K562 (cell line): Measurements from ENCODE around the gene HCN3. TPM values are rescaled to one million over a fixed set of nuclear protein-coding genes. Genes with fewer than 3 reads are reported as not detected.
A peak's percentile ranks its signal among the peaks of the same experiment; 100 is the strongest.

Experiments
- CHD1 ChIP-seq: fragments of 200-600 bp; sonication (generic); IDR thresholded peaks from one replicate; pipeline ENCODE4 v1.6.1; 2012; ENCODE audit warnings: mild to moderate bottlenecking, moderate library complexity, low read length, inconsistent platforms
- EP300 ChIP-seq: IDR thresholded peaks from 2 replicates; pipeline ENCODE4 v1.6.1; 2012; ENCODE audit warnings: low read length, improper control_type of control experiment
- ERF ChIP-seq: fragments of 450-650 bp; formaldehyde crosslinking; IDR thresholded peaks from 2 replicates; pipeline ENCODE4 v1.4.0; 2020; ENCODE audit warnings: mild to moderate bottlenecking, mixed read lengths
- EWSR1 ChIP-seq: fragments of 450-650 bp; IDR thresholded peaks from 2 replicates; pipeline ENCODE4 v1.6.1; 2018; ENCODE audit warnings: borderline replicate concordance, mild to moderate bottlenecking, low read depth, moderate library complexity; ENCODE audit not compliant: partially characterized antibody
- HMGN3 ChIP-seq: IDR thresholded peaks from 2 replicates; pipeline ENCODE4 v1.6.1; 2011; ENCODE audit warnings: borderline replicate concordance, low read depth, mild to moderate bottlenecking, mixed read lengths, low read length; ENCODE audit not compliant: insufficient read length; ENCODE audit errors: extremely low read depth
- NFIC ChIP-seq: fragments of 450-650 bp; IDR thresholded peaks from 2 replicates; pipeline ENCODE4 v1.6.1; 2017; ENCODE audit warnings: mild to moderate bottlenecking, inconsistent platforms
- PTTG1 ChIP-seq: fragments of 450-650 bp; IDR thresholded peaks from 2 replicates; pipeline ENCODE4 v1.6.1; 2016; ENCODE audit warnings: low read depth, mild to moderate bottlenecking, missing genetic modification characterization, missing compliant biosample characterization
- PYGO2 ChIP-seq: fragments of 450-650 bp; IDR thresholded peaks from 2 replicates; pipeline ENCODE4 v1.6.1; 2016; ENCODE audit warnings: mild to moderate bottlenecking, missing genetic modification characterization, moderate library complexity, missing compliant biosample characterization
- RBM22 ChIP-seq: fragments of 200-400 bp; formaldehyde crosslinking; IDR thresholded peaks from 2 replicates; pipeline ENCODE4 v1.6.1; 2018; ENCODE audit warnings: low read length, low read depth; ENCODE audit not compliant: poor library complexity, severe bottlenecking
- RBM39 ChIP-seq: fragments of 200-400 bp; formaldehyde crosslinking; optimal IDR thresholded peaks from 2 replicates; pipeline ENCODE3; 2018; ENCODE audit warnings: low read depth, low read length
- RFX1 ChIP-seq: fragments of 450-650 bp; IDR thresholded peaks from 2 replicates; pipeline ENCODE4 v1.6.1; 2016; ENCODE audit warnings: mild to moderate bottlenecking, moderate library complexity
- SPI1 ChIP-seq: IDR thresholded peaks from 2 replicates; pipeline ENCODE4 v1.6.1; 2011; ENCODE audit warnings: low read depth, low read length, control low read depth, borderline replicate concordance
- SREBF1 ChIP-seq: fragments of 150-350 bp; IDR thresholded peaks from 2 replicates; pipeline ENCODE4 v1.6.1; 2014; ENCODE audit warnings: antibody characterized with exemption, low read depth, low read length, borderline replicate concordance
- THRAP3 ChIP-seq: fragments of 450-650 bp; IDR thresholded peaks from 2 replicates; pipeline ENCODE4 v1.6.1; 2016; ENCODE audit warnings: mild to moderate bottlenecking, inconsistent platforms, borderline replicate concordance
- TRIM24 ChIP-seq, 2 experiments: fragments of 450-650 bp; IDR thresholded peaks; 2 replicates each; pipeline ENCODE4 v1.6.1; 2016
- ZC3H11A ChIP-seq: IDR thresholded peaks from 2 replicates; pipeline ENCODE4 v1.6.1; 2012; ENCODE audit warnings: low read depth, low read length, improper control_type of control experiment
- ZNF133 ChIP-seq: fragments of 250-450 bp; sonication (Bioruptor Pico); IDR thresholded peaks from 2 replicates; pipeline ENCODE4 v1.4.0; 2020; ENCODE audit warnings: mild to moderate bottlenecking
- ZNF174 ChIP-seq: fragments of 250-450 bp; sonication (Bioruptor Pico); IDR thresholded peaks from 2 replicates; pipeline ENCODE4 v1.4.0; 2020; ENCODE audit warnings: mild to moderate bottlenecking
- ZNF431 ChIP-seq: sonication (generic); formaldehyde crosslinking; IDR thresholded peaks from 2 replicates; pipeline ENCODE4 v1.8.0; 2022; ENCODE audit warnings: mild to moderate bottlenecking, missing genetic modification reagents
- ZNF583 ChIP-seq: fragments of 250-450 bp; sonication (Bioruptor Pico); IDR thresholded peaks from 2 replicates; pipeline ENCODE4 v1.4.0; 2020
- ZZZ3 ChIP-seq: fragments of 450-650 bp; IDR thresholded peaks from 2 replicates; pipeline ENCODE4 v1.6.1; 2016; ENCODE audit warnings: antibody characterized with exemption, mild to moderate bottlenecking, moderate library complexity
- polyA plus RNA-seq, 8 experiments: library from polyadenylated mRNA; depleted of rRNA in 4 of 8; stranded (reverse) in 5 of 8; unstranded in 3 of 8; fragments of >200 nt; fragmentation: Nextera tagmentation in 2 of 8; fragmentation: Illumina TruSeq in 1 of 8; extraction: Ambion mirVana in 2 of 8; extraction: Trizol in 1 of 8; gene quantifications; 2 replicates each; pipeline versions ENCODE4 v1.2.1 to v1.2.3, GENCODE V29; 2011 to 2014; ENCODE audit warnings: inconsistent platforms in 1 of 8, missing spikeins in 1 of 8
- total RNA-seq, 7 experiments: library from RNA; depleted of rRNA in 6 of 7; stranded (reverse); fragments of >200 nt in 6 of 7; fragmentation: Illumina TruSeq in 2 of 7; extraction: Trizol in 2 of 7; gene quantifications; 2 replicates each; pipeline versions ENCODE4 v1.2.1 to v1.2.3, GENCODE V29; 2011 to 2021; ENCODE audit warnings: low replicate concordance in 1 of 7
- TF ChIP-seq, protein P1 (sequence below): fragments of 450-650 bp; conservative IDR thresholded peaks from 2 replicates; pipeline ENCODE4 v1.6.1; 2016; ENCODE audit warnings: missing genetic modification characterization, low read depth, mild to moderate bottlenecking, control low read depth, missing compliant biosample characterization
- TF ChIP-seq, protein P2 (sequence below): fragments of 450-650 bp; conservative IDR thresholded peaks from 2 replicates; pipeline ENCODE4 v1.6.1; 2016; ENCODE audit warnings: missing genetic modification characterization, low read depth, mild to moderate bottlenecking, missing compliant biosample characterization, moderate library complexity
- TF ChIP-seq, protein P3 (sequence below): sonication (generic); formaldehyde crosslinking; IDR thresholded peaks from 2 replicates; pipeline ENCODE4 v1.9.0; 2022; ENCODE audit warnings: mild to moderate bottlenecking, missing genetic modification reagents
- TF ChIP-seq, protein P4 (sequence below): fragments of 450-650 bp; formaldehyde crosslinking; IDR thresholded peaks from 2 replicates; pipeline ENCODE4 v1.4.0; 2020; ENCODE audit warnings: mild to moderate bottlenecking, mixed read lengths

HCN3 gene
- total and polyA plus RNA-seq, 9 of the 15 experiments (the other 6 are each of a cell fraction or from before 2014, with no cell fraction given), result 0.91 to 9.7 (median 3.9) TPM

GRCh38 chr1:155324717-155325602, 47.7 kb downstream of the HCN3 start (continued):
- TF ChIP-seq, protein P1, sequence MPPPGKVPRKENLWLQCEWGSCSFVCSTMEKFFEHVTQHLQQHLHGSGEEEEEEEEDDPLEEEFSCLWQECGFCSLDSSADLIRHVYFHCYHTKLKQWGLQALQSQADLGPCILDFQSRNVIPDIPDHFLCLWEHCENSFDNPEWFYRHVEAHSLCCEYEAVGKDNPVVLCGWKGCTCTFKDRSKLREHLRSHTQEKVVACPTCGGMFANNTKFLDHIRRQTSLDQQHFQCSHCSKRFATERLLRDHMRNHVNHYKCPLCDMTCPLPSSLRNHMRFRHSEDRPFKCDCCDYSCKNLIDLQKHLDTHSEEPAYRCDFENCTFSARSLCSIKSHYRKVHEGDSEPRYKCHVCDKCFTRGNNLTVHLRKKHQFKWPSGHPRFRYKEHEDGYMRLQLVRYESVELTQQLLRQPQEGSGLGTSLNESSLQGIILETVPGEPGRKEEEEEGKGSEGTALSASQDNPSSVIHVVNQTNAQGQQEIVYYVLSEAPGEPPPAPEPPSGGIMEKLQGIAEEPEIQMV, result no peak
- TF ChIP-seq RBM22 (peak; percentile 87), NFIC (peak; percentile 13), CHD1 (no peak), THRAP3 (no peak), ZZZ3 (no peak; the same call in 1 of the 2 replicates), PYGO2 (no peak), EWSR1 (no peak), SREBF1 (0 out of 2 replicates have a peak, but pooled peaks have one; percentile 6), RBM39 (no peak), TRIM24 (IDR thresholded peaks at IDR 0.05) (no peak), RFX1 (no peak), ZNF133 (CRISPR knock-in tag) (no peak), EP300 (no peak), ZNF583 (no peak), HMGN3 (peak; percentile 33), ZNF174 (CRISPR knock-in tag) (no peak), ZNF431 (CRISPR knock-in tag) (peak; percentile 67; the same call in 1 of the 2 replicates), SPI1 (no peak), ERF (CRISPR knock-in tag) (no peak), PTTG1 (tag) (no peak), ZC3H11A (no peak)
- TF ChIP-seq, protein P2, sequence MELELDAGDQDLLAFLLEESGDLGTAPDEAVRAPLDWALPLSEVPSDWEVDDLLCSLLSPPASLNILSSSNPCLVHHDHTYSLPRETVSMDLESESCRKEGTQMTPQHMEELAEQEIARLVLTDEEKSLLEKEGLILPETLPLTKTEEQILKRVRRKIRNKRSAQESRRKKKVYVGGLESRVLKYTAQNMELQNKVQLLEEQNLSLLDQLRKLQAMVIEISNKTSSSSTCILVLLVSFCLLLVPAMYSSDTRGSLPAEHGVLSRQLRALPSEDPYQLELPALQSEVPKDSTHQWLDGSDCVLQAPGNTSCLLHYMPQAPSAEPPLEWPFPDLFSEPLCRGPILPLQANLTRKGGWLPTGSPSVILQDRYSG (tag), result no peak
- TF ChIP-seq, protein P3, sequence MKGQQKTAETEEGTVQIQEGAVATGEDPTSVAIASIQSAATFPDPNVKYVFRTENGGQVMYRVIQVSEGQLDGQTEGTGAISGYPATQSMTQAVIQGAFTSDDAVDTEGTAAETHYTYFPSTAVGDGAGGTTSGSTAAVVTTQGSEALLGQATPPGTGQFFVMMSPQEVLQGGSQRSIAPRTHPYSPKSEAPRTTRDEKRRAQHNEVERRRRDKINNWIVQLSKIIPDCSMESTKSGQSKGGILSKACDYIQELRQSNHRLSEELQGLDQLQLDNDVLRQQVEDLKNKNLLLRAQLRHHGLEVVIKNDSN (CRISPR knock-in tag), result no peak
- TF ChIP-seq, protein P4, sequence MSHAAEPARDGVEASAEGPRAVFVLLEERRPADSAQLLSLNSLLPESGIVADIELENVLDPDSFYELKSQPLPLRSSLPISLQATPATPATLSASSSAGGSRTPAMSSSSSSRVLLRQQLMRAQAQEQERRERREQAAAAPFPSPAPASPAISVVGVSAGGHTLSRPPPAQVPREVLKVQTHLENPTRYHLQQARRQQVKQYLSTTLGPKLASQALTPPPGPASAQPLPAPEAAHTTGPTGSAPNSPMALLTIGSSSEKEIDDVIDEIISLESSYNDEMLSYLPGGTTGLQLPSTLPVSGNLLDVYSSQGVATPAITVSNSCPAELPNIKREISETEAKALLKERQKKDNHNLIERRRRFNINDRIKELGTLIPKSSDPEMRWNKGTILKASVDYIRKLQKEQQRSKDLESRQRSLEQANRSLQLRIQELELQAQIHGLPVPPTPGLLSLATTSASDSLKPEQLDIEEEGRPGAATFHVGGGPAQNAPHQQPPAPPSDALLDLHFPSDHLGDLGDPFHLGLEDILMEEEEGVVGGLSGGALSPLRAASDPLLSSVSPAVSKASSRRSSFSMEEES (CRISPR knock-in tag), result no peak
